A673 (cell line): Measurements from ENCODE around the gene CLDN12.

Source experiments
- EZH2 ChIP-seq: fragments of 200-600 bp; sonication (generic); IDR thresholded peaks from 2 replicates; pipeline ENCODE4 v1.6.1; 2017; ENCODE audit warnings: borderline replicate concordance, low read depth, mild to moderate bottlenecking, mixed read lengths, antibody characterized with exemption, low read length; ENCODE audit not compliant: poor library complexity, severe bottlenecking
- TF ChIP-seq, protein P1 (sequence below): fragments of 300-800, 200-600 bp; sonication (generic); conservative IDR thresholded peaks from 2 replicates; pipeline ENCODE4 v1.5.1; 2017; ENCODE audit warnings: low read depth, mild to moderate bottlenecking, antibody characterized with exemption, low read length, moderate library complexity, mixed read lengths

DNA sequence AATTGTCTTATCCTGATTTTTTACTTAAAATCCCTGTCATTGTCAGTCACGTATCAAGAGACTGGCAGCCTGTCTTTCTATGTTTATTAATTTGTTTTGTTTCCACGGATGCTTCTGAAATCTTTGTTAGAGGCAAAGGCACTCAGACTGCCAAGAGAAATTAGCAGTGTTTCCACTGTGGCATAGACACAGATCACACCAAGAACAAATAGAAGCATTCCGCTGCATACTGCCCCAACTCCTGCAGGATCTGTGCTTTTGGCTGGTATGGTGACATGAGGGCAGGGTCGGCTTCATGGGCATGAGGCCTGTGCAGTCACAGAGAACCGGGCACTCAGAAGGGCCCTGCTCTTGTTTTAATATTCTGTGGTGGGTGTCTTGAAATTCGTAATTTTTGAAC lies 18.4 kb downstream of the CLDN12 start:
- TF ChIP-seq, protein P1, sequence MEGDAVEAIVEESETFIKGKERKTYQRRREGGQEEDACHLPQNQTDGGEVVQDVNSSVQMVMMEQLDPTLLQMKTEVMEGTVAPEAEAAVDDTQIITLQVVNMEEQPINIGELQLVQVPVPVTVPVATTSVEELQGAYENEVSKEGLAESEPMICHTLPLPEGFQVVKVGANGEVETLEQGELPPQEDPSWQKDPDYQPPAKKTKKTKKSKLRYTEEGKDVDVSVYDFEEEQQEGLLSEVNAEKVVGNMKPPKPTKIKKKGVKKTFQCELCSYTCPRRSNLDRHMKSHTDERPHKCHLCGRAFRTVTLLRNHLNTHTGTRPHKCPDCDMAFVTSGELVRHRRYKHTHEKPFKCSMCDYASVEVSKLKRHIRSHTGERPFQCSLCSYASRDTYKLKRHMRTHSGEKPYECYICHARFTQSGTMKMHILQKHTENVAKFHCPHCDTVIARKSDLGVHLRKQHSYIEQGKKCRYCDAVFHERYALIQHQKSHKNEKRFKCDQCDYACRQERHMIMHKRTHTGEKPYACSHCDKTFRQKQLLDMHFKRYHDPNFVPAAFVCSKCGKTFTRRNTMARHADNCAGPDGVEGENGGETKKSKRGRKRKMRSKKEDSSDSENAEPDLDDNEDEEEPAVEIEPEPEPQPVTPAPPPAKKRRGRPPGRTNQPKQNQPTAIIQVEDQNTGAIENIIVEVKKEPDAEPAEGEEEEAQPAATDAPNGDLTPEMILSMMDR: no peak
- no peak for TF ChIP-seq EZH2
